Hypothalamus (tissue), 51 donors: ENCODE results near the gene SLC39A11.
"Not testable (repeated sequence)": the region's sequence is repeated elsewhere in the genome, so short reads cannot be mapped to it uniquely, and the experiment has no call there.

ENCODE experiments used
- DNase-seq, 51 donors: peaks; one replicate each; lab custom pipeline; 2025; lab: John Stamatoyannopoulos, UW

SLC39A11 gene

GRCh38 chr17:72733619-72734282 is 358.7 kb downstream of the SLC39A11 start:
- DNase-seq: no peak

- no peak for DNase-seq
These were observed 359.4 kb downstream of the SLC39A11 start for GRCh38 chr17:72732893-72733618.

- no peak for DNase-seq
These were observed 362.4 kb downstream of the SLC39A11 start for GRCh38 chr17:72730077-72730476.

GRCh38 chr17:72726936-72727335 is 365.6 kb downstream of the SLC39A11 start:
- no peak for DNase-seq

- peak in 42 of 51 donors; percentile 2 to 73 (median 32) for DNase-seq
These were observed 366.9 kb downstream of the SLC39A11 start for GRCh38 chr17:72725433-72726068.

- DNase-seq: no peak
These were observed 368.2 kb downstream of the SLC39A11 start for GRCh38 chr17:72724267-72724666.

GRCh38 chr17:72723711-72724110 is 368.8 kb downstream of the SLC39A11 start:
- no peak for DNase-seq

- no peak for DNase-seq
These were observed 372.0 kb downstream of the SLC39A11 start for GRCh38 chr17:72720494-72720825.

- peak in 22 of 51 donors; percentile 9 to 52 (median 22) for DNase-seq
These were observed 372.7 kb downstream of the SLC39A11 start for GRCh38 chr17:72719578-72720493.

- no peak for DNase-seq
These were observed 373.3 kb downstream of the SLC39A11 start for GRCh38 chr17:72719206-72719577.

GRCh38 chr17:72717676-72718075 is 374.8 kb downstream of the SLC39A11 start:
- no peak for DNase-seq

GRCh38 chr17:72717276-72717675 is 375.2 kb downstream of the SLC39A11 start:
- DNase-seq: no peak

- DNase-seq: peak in 19 of 51 donors; percentile 2 to 55 (median 21)
These were observed 376.4 kb downstream of the SLC39A11 start for GRCh38 chr17:72715906-72716572.

GRCh38 chr17:72714357-72714966 is 378.0 kb downstream of the SLC39A11 start:
- no peak for DNase-seq

GRCh38 chr17:72713701-72714100 is 378.8 kb downstream of the SLC39A11 start:
- DNase-seq: no peak

GRCh38 chr17:72711521-72712310 is 380.8 kb downstream of the SLC39A11 start:
- no peak for DNase-seq

GRCh38 chr17:72710834-72711233 is 381.7 kb downstream of the SLC39A11 start:
- DNase-seq: no peak

- no peak for DNase-seq
These were observed 382.3 kb downstream of the SLC39A11 start for GRCh38 chr17:72710202-72710601.

- DNase-seq: not testable (repeated sequence)
These were observed 383.8 kb downstream of the SLC39A11 start for GRCh38 chr17:72708682-72709081.
